ENCODE data around the gene CMYA5.

The CMYA5 gene

DNA sequence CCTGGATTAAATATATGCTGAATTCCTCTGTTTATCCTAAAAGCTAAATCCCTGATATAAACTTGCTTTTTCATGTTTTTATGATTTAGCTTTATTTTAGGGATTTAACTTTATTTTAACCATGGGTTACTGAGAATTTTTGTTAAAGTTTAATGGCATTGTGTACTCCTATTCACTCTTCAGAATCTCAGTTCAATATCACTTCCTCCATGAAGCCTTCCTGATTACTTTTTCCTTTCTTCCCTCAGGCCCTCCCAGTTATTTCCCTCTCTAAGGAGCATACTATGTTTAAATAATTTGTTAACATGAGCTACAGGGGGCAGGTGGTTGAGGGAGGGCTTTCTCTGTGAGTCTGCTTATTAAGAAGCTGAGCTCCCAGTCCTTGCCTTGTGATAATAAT lies 151.5 kb downstream of the CMYA5 start:
- no peak for DNase-seq

DNA sequence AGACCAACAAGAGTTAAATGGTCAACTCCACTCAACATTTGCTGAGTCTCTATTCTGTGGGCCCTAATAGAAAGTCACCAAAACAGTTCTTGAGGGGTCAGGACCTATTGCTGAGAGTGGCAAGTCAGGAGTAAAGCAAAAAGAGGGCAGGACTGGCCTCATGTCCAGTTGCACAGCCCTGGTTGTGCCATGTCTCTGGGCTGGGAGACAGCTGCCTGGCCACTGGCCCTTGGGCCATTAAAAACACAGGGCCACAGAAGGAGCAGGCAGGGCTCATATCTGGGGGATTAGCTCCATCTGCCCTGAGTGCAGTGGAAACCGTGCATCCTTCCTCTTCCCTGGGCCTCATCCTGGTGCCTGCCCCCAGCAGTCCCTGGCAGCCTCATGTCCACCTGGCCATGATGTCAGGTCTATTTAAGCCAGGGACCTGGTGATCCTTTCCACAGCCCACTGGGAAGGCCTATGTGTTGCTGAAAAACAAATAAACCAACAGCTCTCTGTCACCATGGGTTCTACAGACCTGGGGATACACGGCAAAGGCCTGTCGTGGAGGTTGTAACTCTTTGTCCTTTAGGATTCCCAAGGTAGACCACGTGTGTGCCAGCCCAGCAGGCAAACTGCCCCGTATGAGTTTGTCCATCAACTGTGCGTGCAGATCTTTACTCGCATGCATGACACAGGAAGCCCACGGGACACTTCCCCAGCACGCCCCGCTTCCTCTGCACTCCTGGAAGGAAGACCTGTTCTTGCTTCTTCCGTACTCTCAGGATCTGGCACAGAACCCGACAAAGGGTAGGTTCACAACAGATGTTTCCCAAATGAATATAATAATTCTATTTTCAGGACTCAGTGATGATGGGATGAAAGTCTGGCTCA lies 152.6 kb downstream of the CMYA5 start:
- no peak for DNase-seq

- DNase-seq, result no peak
Observed at GRCh38 chr5:79842991-79843390, 153.4 kb downstream of the CMYA5 start.

DNA sequence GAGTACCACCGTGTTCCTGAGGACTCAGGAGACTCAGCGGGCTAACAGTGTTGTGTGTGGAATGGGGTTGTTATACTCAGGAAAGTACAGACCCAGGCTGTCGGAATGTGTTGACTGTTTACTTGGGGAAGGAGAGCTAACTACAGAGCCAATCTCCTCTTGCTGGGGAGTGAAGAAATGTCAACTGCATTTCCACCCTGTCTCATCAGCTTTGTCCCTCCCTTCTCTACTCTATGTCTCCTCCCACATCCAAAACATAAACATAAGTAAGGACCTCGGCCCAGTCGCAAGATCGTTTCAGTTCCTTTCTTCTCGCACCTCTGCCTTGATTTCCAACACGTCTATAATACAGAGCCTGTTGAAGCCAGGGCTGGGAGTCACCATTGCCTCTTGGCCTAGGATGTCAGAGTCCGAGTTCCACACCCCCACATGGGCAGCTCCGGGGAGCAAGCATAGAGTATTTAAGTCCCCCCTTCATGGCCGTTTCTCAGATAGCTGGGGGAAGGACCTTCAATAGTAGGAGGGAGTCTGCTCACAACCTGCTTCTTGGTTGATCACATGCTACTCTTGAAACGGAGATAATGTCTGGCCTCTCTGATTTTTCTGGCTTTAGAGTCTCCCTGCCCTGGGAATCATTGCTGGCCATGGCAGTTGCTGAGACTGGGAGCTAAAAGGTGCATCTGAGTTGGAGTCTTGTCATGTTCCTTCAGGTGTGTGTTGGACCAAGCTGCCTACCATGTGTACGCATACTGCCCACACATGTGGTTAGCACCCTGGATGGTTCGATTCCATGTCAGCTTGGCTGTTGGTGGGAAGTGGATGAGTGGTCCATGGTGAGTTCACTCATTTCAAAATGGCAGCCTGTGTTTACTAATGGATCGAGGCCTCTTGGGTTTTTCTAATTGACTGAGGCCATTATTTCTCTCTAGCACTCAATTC lies 154.1 kb downstream of the CMYA5 start:
- DNase-seq, result no peak

DNA sequence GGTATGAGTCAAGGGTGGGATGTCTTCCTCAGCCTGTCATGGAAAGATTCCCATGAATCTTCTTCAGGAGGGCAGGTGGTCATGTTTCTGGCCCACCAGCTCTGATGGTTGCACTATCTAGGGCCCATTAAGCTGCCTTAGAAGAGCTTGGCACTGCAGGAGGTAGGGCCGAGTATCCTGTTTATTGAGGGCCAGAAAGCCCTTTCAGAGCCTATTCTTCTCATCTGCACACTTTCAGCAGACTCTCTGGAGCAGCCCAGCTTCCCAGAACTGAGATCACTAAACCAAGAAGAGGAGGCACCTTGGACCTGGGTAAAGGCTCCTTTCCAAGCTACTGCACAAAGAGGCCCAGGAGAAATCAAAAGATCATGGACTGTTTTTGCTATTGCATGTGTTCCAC lies 154.9 kb downstream of the CMYA5 start:
- no peak for DNase-seq

- DNase-seq, result no peak
Observed at GRCh38 chr5:79845448-79846197, 156.0 kb downstream of the CMYA5 start.

GRCh38 chr5:79846198-79846521 lies 156.5 kb downstream of the CMYA5 start:
- DNase-seq, result no peak

- no peak for DNase-seq
Observed at GRCh38 chr5:79847561-79847960, 157.9 kb downstream of the CMYA5 start.

GRCh38 chr5:79849061-79849460 lies 159.4 kb downstream of the CMYA5 start:
- DNase-seq, result no peak

All from activated naive CD4-positive, alpha-beta T cell treated with anti-CD3 and anti-CD28 coated beads, Interleukin-2, amount 50 U/mL, for 16 hours (primary cell).